Astrocyte (in vitro differentiated cells and primary cell): ENCODE measurements around the gene MEMO1.

Source experiments
- EZH2 ChIP-seq: IDR thresholded peaks from 2 replicates; pipeline ENCODE4 v1.6.1; 2012; ENCODE audit warnings: mild to moderate bottlenecking, low read length, inconsistent platforms; ENCODE audit not compliant: insufficient read depth
- TF ChIP-seq, protein P1 (sequence below): IDR thresholded peaks from 2 replicates; pipeline ENCODE4 v1.5.1; 2011; ENCODE audit warnings: low read depth, mild to moderate bottlenecking, inconsistent platforms, low read length, moderate library complexity; ENCODE audit not compliant: insufficient read depth

DNA sequence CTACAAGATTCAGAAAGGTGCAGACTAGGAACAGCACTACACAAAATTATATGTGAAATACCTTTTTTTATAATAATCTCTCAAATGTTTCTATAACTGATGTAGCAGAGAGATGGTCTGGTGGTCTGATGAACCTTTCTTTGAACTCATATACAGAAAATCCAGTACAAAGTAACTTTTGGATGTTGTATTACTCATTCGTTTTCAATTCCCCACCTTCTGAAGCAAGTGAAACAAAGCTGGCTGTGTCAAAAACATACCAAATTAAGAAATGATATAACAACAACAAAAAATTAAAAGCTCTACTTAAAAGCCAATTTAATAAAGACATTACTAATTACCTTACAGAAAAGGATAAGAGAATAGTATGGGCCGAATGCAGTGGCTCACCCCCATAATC is 38.7 kb downstream of the MEMO1 start:
- TF ChIP-seq, protein P1, sequence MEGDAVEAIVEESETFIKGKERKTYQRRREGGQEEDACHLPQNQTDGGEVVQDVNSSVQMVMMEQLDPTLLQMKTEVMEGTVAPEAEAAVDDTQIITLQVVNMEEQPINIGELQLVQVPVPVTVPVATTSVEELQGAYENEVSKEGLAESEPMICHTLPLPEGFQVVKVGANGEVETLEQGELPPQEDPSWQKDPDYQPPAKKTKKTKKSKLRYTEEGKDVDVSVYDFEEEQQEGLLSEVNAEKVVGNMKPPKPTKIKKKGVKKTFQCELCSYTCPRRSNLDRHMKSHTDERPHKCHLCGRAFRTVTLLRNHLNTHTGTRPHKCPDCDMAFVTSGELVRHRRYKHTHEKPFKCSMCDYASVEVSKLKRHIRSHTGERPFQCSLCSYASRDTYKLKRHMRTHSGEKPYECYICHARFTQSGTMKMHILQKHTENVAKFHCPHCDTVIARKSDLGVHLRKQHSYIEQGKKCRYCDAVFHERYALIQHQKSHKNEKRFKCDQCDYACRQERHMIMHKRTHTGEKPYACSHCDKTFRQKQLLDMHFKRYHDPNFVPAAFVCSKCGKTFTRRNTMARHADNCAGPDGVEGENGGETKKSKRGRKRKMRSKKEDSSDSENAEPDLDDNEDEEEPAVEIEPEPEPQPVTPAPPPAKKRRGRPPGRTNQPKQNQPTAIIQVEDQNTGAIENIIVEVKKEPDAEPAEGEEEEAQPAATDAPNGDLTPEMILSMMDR: no peak
- no peak for TF ChIP-seq EZH2
